Tibial nerve (tissue), 4 donors: ENCODE data around the gene LINC00237. TPM values are rescaled to one million over a fixed set of nuclear protein-coding genes. Genes with fewer than 3 reads are reported as not detected.
A peak's percentile ranks its signal among the peaks of the same experiment; 100 is the strongest.

Source experiments
- DNase-seq, 2 donors: peaks; one replicate each; pipeline ENCODE4 v3.0.0-alpha.2; 2019; ENCODE audit warnings: low spot score in 2 of 2
- H3K27ac ChIP-seq, 4 donors: fragments of 200-600 bp; sonication (generic) in 3 of 4; one replicate each; pipeline ENCODE4 v1.5.1; 2017 to 2019; ENCODE audit warnings: mild to moderate bottlenecking in 1 of 4
- H3K27me3 ChIP-seq, 2 donors: fragments of 200-600 bp; sonication (generic) in 1 of 2; one replicate each; pipeline versions ENCODE4 v1.5.1 to v1.6.0; 2017 to 2019
- H3K36me3 ChIP-seq, 3 donors: fragments of 200-600 bp; sonication (generic); one replicate each; pipeline ENCODE4 v1.5.1; 2018 to 2019
- H3K4me1 ChIP-seq, 4 donors: fragments of 200-600 bp; sonication (generic) in 3 of 4; one replicate each; pipeline ENCODE4 v1.5.1; 2017 to 2019
- H3K4me3 ChIP-seq, 4 donors: fragments of 200-600 bp; sonication (generic) in 3 of 4; one replicate each; pipeline ENCODE4 v1.5.1; 2017 to 2019; ENCODE audit warnings: mild to moderate bottlenecking in 1 of 4, moderate library complexity in 1 of 4
- H3K9me3 ChIP-seq, 4 donors: fragments of 200-600 bp; sonication (generic) in 3 of 4; one replicate each; pipeline ENCODE4 v1.5.1; 2017 to 2019
- EP300 ChIP-seq, 2 donors: sonication (generic); formaldehyde crosslinking; IDR thresholded peaks; one replicate each; pipeline ENCODE4 v1.6.1; 2017; ENCODE audit warnings: antibody characterized with exemption in 2 of 2, mild to moderate bottlenecking in 1 of 2
- POLR2A ChIP-seq, 2 donors: fragments of 450-650 bp; IDR thresholded peaks; one replicate each; pipeline ENCODE4 v1.6.1; 2017; ENCODE audit warnings: antibody characterized with exemption in 2 of 2, mild to moderate bottlenecking in 2 of 2, moderate library complexity in 2 of 2
- WGBS, 2 donors: methylation state at CpG; one replicate each; pipeline ENCODE4 v1.1.5; 2018; 5-methylcytosine and 5-hydroxymethylcytosine counted together
- total RNA-seq, 4 donors: library from RNA; depleted of rRNA; stranded (reverse); fragments of >200 nt; gene quantifications; one replicate each; pipeline ENCODE4 v1.1.0, GENCODE V29; 2016
- TF ChIP-seq, protein P1 (sequence below), 5 experiments: fragments of 200-600 bp in 3 of 5; fragments of 450-650 bp in 2 of 5; sonication (generic) in 3 of 5; IDR thresholded peaks; one replicate each; pipeline ENCODE4 v1.5.1; 2016 to 2019; ENCODE audit warnings: antibody characterized with exemption in 5 of 5, mild to moderate bottlenecking in 3 of 5, moderate library complexity in 2 of 5

LINC00237 gene
- total RNA-seq, 4 donors from 2014 or later: not detected

DNA sequence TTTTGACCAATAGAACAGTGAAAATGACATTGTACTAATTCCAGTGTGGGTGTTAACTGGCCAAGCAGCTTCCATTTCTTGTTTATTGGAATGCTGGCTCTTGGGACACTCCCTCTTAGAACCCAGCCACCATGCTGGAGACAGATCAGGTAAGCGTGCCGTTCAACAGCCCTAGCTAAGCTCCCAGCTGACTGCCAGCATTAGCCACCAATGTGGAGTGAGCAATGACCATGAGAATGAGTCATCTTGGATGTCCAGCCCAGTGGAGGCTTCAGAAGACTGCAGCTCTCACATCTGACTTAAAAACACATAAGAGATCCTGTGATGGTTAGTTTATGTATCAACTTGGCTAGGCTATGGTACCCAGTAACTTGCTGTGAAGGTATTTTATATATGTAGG is 3.0 kb upstream of the LINC00237 start:
- Histone ChIP-seq H3K4me1 (peaks cover 0 to 16% (median 4%) of the 10 kb centered on the region in 4 donors), H3K9me3 (no peaks in the 10 kb centered on the region), H3K27me3 (peaks cover 0 to 71% of the 10 kb centered on the region in 2 donors), H3K27ac (no peak overlapping the region), H3K4me3 (no peak overlapping the region), H3K36me3 (no peaks in the 10 kb centered on the region)
- TF ChIP-seq EP300 (IDR thresholded peaks at IDR 0.05) (no peak), POLR2A (IDR thresholded peaks at IDR 0.05) (no peak)
- TF ChIP-seq, protein P1, sequence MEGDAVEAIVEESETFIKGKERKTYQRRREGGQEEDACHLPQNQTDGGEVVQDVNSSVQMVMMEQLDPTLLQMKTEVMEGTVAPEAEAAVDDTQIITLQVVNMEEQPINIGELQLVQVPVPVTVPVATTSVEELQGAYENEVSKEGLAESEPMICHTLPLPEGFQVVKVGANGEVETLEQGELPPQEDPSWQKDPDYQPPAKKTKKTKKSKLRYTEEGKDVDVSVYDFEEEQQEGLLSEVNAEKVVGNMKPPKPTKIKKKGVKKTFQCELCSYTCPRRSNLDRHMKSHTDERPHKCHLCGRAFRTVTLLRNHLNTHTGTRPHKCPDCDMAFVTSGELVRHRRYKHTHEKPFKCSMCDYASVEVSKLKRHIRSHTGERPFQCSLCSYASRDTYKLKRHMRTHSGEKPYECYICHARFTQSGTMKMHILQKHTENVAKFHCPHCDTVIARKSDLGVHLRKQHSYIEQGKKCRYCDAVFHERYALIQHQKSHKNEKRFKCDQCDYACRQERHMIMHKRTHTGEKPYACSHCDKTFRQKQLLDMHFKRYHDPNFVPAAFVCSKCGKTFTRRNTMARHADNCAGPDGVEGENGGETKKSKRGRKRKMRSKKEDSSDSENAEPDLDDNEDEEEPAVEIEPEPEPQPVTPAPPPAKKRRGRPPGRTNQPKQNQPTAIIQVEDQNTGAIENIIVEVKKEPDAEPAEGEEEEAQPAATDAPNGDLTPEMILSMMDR (IDR thresholded peaks at IDR 0.05): no peak
- DNase-seq: no peak
- 88 to 92% methylated on average over 2 of the region's 2 CpGs for WGBS, 2 donors

DNA sequence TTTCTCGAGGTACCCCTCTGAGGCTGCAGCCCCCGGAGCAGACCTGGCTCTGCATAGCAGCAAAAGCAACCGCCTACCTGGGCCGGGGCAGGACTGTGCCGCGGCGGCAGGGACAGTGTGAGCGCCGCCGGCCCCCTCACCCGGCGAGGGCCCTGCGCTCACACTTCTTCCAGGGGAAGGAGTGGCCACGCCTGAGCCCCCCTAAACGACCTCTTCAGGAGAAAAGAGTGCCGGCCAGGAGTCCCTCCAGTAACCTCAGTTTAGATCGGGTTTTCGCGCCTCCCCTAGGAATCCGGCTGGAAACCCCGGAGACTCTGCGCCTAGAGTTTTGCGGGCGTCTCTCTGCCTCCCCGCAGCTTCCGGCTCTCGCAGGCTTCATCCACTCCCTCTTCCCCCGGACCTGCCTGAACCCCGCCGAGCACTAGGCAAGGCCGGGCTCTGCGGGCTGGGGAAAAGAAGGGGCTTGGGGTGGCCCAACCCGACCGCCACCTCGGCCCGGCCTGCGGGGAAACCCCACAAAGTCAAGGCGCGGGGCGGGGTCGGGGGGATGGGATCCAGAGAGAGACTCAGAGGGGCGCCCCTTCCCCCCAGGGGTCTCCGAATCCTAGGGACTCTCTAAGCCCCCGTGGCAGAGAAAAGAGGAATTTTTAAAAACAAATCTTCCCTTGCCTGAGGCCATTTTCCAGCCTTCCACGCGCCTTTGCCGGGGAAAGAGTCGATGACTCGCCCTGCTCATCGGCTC is 558 bp downstream of the LINC00237 start:
- Histone ChIP-seq H3K27me3 (peaks cover 7 to 93% of the 10 kb centered on the region in 2 donors), H3K9me3 (no peaks in the 10 kb centered on the region), H3K27ac (no peak overlapping the region), H3K4me3 (peak overlapping the region in 1 of 4 donors; percentile 20), H3K36me3 (no peaks in the 10 kb centered on the region), H3K4me1 (peaks cover 0 to 49% (median 28%) of the 10 kb centered on the region in 4 donors)
- WGBS, 2 donors: 5 to 7% methylated on average over 29 to 34 of the region's 50 CpGs
- TF ChIP-seq POLR2A (IDR thresholded peaks at IDR 0.05) (no peak), EP300 (IDR thresholded peaks at IDR 0.05) (no peak)
- TF ChIP-seq, protein P1 (IDR thresholded peaks at IDR 0.05): no peak
- no peak for DNase-seq

DNA sequence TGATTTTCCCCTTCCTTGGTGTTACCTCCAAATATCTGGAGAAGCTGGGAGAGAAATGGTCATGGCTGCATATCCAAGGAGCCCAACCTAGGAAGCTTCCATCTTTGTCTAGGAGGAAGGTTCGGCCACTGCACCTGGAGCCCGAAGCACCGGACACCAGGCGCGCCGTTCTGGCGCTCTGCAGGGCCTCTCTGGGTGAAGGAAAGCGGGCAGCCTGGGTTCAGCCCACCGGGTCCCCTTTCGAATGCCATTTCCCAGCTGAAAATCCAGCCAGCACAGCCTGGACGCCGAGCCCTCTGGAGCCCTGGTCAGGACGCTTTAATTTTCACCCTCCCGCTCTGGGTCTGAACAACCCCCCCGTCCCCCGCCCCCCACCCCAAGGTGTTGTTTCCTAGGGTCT is 1.2 kb downstream of the LINC00237 start:
- 5 to 7% methylated on average over 14 to 16 of the region's 16 CpGs for WGBS, 2 donors
- peaks cover 13 to 93% of the 10 kb centered on the region in 2 donors for H3K27me3 ChIP-seq
- no peaks in the 10 kb centered on the region for H3K9me3 ChIP-seq
- no peak overlapping the region for H3K27ac ChIP-seq
- H3K4me3 ChIP-seq: no peak overlapping the region
- H3K4me1 ChIP-seq: peaks cover 0 to 56% (median 35%) of the 10 kb centered on the region in 4 donors
- no peak for TF ChIP-seq POLR2A (IDR thresholded peaks at IDR 0.05)
- TF ChIP-seq EP300 (IDR thresholded peaks at IDR 0.05): no peak
- TF ChIP-seq, protein P1 (IDR thresholded peaks at IDR 0.05): no peak
- no peaks in the 10 kb centered on the region for H3K36me3 ChIP-seq
- no peak for DNase-seq

DNA sequence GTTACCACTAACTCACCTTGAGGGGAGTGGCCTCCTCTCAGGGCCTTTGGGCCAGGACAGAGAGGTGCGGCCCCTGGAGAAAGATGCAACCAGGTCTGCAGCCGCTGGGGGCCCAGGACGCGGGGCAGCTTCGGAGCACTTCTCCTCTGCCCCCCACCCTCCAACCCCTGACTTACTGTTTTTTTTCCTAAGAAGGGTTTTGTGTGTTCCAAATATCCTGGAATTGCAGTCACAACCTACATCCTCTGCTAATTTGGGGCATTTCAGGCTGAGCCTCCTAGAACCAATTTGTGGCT is 1.7 kb downstream of the LINC00237 start:
- WGBS, 2 donors: 11 to 13% methylated on average over 5 of the region's 5 CpGs
- H3K4me3 ChIP-seq: no peak overlapping the region
- H3K4me1 ChIP-seq: peaks cover 0 to 61% (median 37%) of the 10 kb centered on the region in 4 donors
- no peak for DNase-seq
- TF ChIP-seq POLR2A (IDR thresholded peaks at IDR 0.05) (no peak), EP300 (IDR thresholded peaks at IDR 0.05) (no peak)
- TF ChIP-seq, protein P1 (IDR thresholded peaks at IDR 0.05): no peak
- no peaks in the 10 kb centered on the region for H3K9me3 ChIP-seq
- H3K27ac ChIP-seq: no peak overlapping the region
- peaks cover 17 to 98% of the 10 kb centered on the region in 2 donors for H3K27me3 ChIP-seq
- no peaks in the 10 kb centered on the region for H3K36me3 ChIP-seq

DNA sequence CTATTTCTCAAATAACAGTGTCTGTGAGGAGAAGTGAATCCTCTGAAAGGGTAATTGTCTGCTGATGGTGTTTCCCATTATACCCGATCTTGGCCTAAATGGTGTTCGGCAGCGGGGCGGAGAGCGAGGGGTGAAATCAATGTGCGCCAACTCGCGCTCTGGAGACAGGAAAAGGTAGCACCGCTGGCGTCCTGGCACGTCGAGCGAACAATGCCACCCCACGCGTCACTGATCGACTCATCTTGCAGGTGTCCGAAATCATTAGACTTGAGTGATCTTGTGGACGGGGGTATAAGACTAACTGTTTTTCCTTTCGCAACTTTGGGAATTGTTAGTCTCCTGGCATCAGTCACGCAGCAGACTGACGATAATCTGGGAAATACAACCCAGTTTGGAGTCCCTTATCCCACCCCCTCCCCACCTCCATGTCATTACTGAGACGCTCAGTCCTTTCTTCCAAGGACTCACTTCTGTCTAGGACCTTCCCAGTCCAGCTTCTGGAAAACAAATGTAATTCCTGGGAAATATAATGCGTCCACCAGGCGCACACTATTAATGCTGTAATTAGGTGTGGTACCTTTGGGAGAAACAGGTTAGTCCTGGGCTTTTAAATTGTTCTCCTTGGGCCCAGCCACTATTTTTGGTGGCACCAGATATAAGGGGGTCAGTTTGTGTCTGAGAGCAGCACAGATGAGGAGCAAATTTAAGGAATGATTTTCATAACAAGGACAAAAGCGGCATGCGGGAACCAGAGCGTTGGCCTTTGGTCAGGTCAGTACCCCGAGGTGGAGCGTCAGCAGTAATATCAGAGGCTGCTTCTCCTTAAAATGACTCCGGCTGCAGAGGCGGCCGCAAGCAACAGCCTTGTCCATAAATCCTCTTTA is 2.3 kb downstream of the LINC00237 start:
- no peak overlapping the region for H3K4me3 ChIP-seq
- peaks cover 17 to 100% of the 10 kb centered on the region in 2 donors for H3K27me3 ChIP-seq
- WGBS, 2 donors: 10 to 12% methylated on average over 32 of the region's 32 CpGs
- TF ChIP-seq EP300 (IDR thresholded peaks at IDR 0.05) (no peak), POLR2A (IDR thresholded peaks at IDR 0.05) (no peak)
- TF ChIP-seq, protein P1 (IDR thresholded peaks at IDR 0.05): no peak
- H3K4me1 ChIP-seq: peaks cover 0 to 61% (median 37%) of the 10 kb centered on the region in 4 donors
- no peak for DNase-seq
- H3K36me3 ChIP-seq: no peaks in the 10 kb centered on the region
- no peak overlapping the region for H3K27ac ChIP-seq
- H3K9me3 ChIP-seq: no peaks in the 10 kb centered on the region
